ENCODE measurements around the gene FOXO3. TPM values are rescaled to one million over a fixed set of nuclear protein-coding genes. Genes with fewer than 3 reads are reported as not detected.
"Not testable (repeated sequence)": the region's sequence is repeated elsewhere in the genome, so short reads cannot be mapped to it uniquely, and the experiment has no call there.

The FOXO3 gene
- total and polyA plus RNA-seq, 3 experiments from 2014 or later: 14.1 to 31.1 (median 15.0) TPM

DNA sequence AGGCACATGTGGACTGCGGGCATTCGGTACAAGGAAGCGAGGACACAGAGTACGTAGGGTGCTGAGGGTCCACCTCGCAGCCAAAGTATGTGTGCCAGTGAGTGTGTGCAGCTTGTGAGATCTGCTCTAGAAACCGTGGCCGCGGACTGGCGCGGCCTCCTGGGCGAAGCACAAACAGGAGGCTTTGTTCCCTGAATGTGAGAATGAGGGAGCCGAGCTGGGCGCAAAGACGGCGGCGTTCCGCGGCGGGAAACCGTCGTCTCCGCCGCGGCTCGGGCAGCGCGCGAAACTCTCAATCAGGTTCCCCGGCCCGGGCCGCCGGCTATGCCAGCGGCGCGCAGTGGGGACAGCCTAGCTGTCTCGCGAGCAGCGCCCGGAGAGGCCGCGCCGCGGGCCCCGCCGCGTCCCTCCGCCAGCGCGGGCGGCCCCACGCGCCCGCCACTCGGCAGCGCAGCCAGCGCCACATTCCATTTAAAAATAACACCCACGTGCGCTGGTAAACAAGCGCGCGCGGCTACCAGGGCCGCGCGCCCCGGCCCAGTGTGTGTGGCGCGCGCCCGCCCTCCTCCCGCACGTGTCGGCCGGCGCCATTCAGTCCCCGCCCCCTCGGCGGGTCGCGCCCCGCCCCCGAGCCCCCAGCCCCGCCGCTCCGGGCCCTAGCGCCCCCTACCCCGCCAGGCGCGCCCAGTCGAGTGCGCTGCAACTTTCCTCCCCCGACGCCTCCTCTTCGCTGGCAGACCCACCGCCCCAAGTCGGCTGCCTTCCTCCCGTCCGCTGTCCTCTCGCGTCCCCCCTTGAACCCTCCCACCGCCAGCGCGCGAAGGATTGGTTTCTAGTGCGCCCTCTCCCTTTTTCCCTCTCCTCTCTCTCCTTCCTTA is 3.0 kb upstream of the FOXO3 start:
- peaks cover 4 to 7% of the 10 kb centered on the region in 2 donors for H3K27me3 Mint-ChIP-seq
- peak overlapping the region; percentile 96 to 100 (median 98) for H3K4me3 Mint-ChIP-seq
- peaks cover 13 to 20% (median 14%) of the 10 kb centered on the region in 3 donors for H3K4me1 Mint-ChIP-seq
- ChIA-PET POLR2A (interaction anchor here (0.9 to 3.8 kb wide), 8 partner anchors 240 to 1098 kb away, joined by 3 to 48 read pairs (median 4); partner anchors contain the start of genes ARMC2, CD164, CEP57L1 and PDSS2), CTCF (interaction anchor here (0.9 to 2.8 kb wide), 12 partner anchors 15 to 536 kb away, joined by 3 to 17 read pairs (median 4); partner anchors contain the start of genes ARMC2 and SESN1)
- peaks cover 0 to 23% (median 2%) of the 10 kb centered on the region in 3 donors for H3K36me3 Mint-ChIP-seq
- Histone ChIP-seq H3K27me3 (ENCODE audit: insufficient read depth, low read length, poor library complexity, severe bottlenecking) (no peaks in the 10 kb centered on the region), H3K4me3 (ENCODE audit: low read length) (peak overlapping the region; percentile 89), H3K9me3 (ENCODE audit: low read length) (no peaks in the 10 kb centered on the region), H3K27ac (ENCODE audit: low read depth, low read length) (peak overlapping the region; percentile 99), H3K36me3 (ENCODE audit: insufficient read depth, low read length) (no peaks in the 10 kb centered on the region), H3K4me1 (ENCODE audit: insufficient read depth, low read length) (peaks cover 19% of the 10 kb centered on the region)
- peak; percentile 79 to 90 (median 81) for DNase-seq
- H3K9me3 Mint-ChIP-seq: no peaks in the 10 kb centered on the region
- peak overlapping the region; percentile 98 to 100 (median 99) for H3K27ac Mint-ChIP-seq

DNA sequence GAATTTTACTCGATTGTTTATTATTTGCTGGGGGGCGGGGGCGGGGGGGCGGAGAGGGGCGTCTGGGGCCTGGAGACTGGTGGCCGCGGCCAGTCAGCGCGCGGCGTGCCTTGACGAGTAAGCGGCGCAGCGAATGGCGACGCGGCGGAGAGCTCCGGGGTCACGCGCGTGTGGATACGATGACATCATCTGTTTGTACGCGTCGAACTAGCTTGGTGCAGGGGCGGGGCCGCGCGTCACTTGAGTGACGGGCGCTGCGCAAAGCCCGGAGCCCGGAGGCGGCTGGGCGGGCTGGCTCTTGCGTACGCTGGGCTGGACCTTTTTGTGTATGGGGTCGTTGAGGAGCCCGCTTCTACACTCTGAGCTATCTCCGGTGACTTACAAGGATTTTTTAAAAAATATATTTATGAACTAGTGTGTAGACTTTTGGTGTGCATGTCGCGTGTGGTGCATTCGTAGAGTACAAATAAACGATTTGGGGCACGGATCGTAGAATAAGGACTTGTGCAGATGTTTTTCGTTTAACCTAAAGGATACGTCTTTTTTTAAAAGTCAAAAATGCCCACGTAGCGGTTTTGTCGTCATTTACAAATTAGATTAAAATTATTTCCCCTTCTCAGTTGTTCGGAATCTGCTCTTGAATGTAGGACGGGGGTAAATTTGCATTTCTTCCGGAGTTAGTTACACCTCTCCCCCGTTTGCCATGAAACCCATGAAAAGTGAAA is 2.2 kb upstream of the FOXO3 start:
- POLR2A ChIA-PET: interaction anchor here (0.6 to 3.8 kb wide), 13 partner anchors 24 to 1099 kb away, joined by 3 to 48 read pairs (median 4); partner anchors contain the start of genes ARMC2, CD164, CEP57L1 and PDSS2
- Mint-ChIP-seq H3K4me1 (peaks cover 21 to 27% (median 21%) of the 10 kb centered on the region in 3 donors), H3K36me3 (peaks cover 0 to 25% (median 3%) of the 10 kb centered on the region in 3 donors), H3K27ac (peak overlapping the region; percentile 98 to 100 (median 99)), H3K4me3 (peak overlapping the region; percentile 96 to 100 (median 98)), H3K27me3 (peaks cover 2 to 8% of the 10 kb centered on the region in 2 donors), H3K9me3 (no peaks in the 10 kb centered on the region)
- CTCF ChIA-PET: interaction anchor here (0.9 to 2.8 kb wide), 10 partner anchors 16 to 535 kb away, joined by 3 to 17 read pairs (median 4); partner anchors contain the start of genes ARMC2 and SESN1
- Histone ChIP-seq H3K9me3 (ENCODE audit: low read length) (no peaks in the 10 kb centered on the region), H3K4me3 (ENCODE audit: low read length) (peak overlapping the region; percentile 80), H3K4me1 (ENCODE audit: insufficient read depth, low read length) (peaks cover 26% of the 10 kb centered on the region), H3K27ac (ENCODE audit: low read depth, low read length) (peak overlapping the region; percentile 99), H3K27me3 (ENCODE audit: insufficient read depth, low read length, poor library complexity, severe bottlenecking) (no peaks in the 10 kb centered on the region), H3K36me3 (ENCODE audit: insufficient read depth, low read length) (no peaks in the 10 kb centered on the region)
- peak; percentile 95 to 99 (median 97) for DNase-seq

DNA sequence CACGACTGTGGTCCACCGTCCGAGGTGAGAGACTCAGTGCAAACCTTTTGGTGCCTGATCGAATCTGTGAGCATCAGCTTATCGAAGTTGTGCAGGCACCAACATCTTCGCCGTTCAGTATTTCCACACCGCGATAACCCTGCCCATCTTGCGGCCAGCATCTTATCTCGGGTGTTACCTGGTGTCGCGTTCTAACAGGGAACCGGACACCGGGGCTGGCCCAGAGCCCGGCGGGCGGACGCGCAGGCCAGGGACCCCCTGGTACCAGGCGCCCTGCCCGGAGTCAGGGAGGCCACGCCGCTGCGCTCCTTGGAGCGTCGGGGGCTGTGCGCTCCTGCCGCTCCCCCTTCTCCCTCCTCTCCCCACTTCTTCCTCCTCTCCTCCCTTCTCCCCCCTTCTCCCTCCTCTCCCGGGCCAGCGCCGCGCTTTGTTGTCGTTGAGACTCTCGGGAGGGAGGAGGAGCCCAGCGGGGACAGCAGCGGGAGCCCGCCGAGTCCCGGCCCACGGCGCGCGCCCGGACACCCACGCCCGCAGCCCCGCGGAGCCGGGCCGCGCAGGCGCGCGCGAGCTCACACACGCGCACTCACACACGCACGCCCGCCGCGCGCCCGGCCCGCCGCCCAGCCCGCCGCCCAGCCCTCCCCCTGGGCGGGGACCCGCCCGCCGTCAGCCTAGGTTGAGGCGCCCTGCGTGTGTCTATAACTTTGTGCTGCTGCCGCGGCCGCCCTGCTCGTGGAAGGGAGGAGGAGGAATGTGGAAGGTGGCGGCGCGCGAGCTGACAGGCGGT is 1.4 kb upstream of the FOXO3 start:
- Histone ChIP-seq H3K27ac (ENCODE audit: low read depth, low read length) (peak overlapping the region; percentile 99), H3K27me3 (ENCODE audit: insufficient read depth, low read length, poor library complexity, severe bottlenecking) (no peaks in the 10 kb centered on the region), H3K4me3 (ENCODE audit: low read length) (peak overlapping the region; percentile 88), H3K36me3 (ENCODE audit: insufficient read depth, low read length) (no peaks in the 10 kb centered on the region), H3K9me3 (ENCODE audit: low read length) (no peaks in the 10 kb centered on the region), H3K4me1 (ENCODE audit: insufficient read depth, low read length) (peaks cover 32% of the 10 kb centered on the region)
- ChIA-PET CTCF (interaction anchor here (1.2 to 2.8 kb wide), 6 partner anchors 16 to 535 kb away, joined by 3 to 17 read pairs (median 6); partner anchors contain the start of gene SESN1), POLR2A (interaction anchor here (0.6 to 3.8 kb wide), 16 partner anchors 23 to 1100 kb away, joined by 3 to 48 read pairs (median 4); partner anchors contain the start of genes ARMC2, CD164, CEP57L1 and PDSS2)
- peak overlapping the region; percentile 96 to 100 (median 98) for H3K4me3 Mint-ChIP-seq
- no peaks in the 10 kb centered on the region for H3K9me3 Mint-ChIP-seq
- H3K27me3 Mint-ChIP-seq: peaks cover 0 to 8% of the 10 kb centered on the region in 2 donors
- DNase-seq: peak; percentile 83 to 95 (median 90)
- peak overlapping the region; percentile 98 to 100 (median 99) for H3K27ac Mint-ChIP-seq
- peaks cover 0 to 25% (median 3%) of the 10 kb centered on the region in 3 donors for H3K36me3 Mint-ChIP-seq
- H3K4me1 Mint-ChIP-seq: peaks cover 27 to 34% (median 29%) of the 10 kb centered on the region in 3 donors

DNA sequence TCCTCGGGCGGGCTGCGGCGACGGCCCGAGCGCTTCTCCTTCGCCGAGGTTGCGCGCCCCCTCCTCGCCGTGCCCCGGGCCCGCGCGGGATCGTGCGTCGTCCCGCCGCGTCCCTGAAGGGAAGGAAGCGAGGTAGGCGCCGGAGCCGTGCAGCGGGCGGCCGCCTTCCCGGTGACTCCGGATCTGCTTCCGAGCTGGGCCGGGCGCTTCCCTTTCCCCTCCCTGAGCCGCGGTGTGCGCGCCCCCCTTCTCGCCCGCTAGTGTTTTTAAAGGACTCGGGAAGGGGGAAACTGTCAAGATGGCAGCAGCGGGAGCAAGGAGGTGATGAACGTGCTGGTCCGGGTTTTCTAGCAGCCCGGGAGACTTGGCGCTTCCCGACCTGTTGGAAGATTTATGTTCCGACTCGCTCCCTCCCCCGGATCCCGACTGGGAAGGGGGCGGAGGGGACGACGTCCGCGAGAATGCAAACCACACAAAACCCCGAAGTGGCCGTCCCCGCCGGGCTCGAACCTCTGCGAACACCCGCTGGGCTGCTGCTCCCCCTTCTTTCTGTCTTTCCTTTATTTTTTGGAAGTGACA is 744 bp upstream of the FOXO3 start:
- H3K27me3 Mint-ChIP-seq: peaks cover 0 to 8% of the 10 kb centered on the region in 2 donors
- H3K36me3 Mint-ChIP-seq: peaks cover 0 to 25% (median 3%) of the 10 kb centered on the region in 3 donors
- no peaks in the 10 kb centered on the region for H3K36me3 ChIP-seq (ENCODE audit: insufficient read depth, low read length)
- CTCF ChIA-PET: interaction anchor here (1.0 to 2.8 kb wide), 4 partner anchors 18 to 515 kb away, joined by 3 to 17 read pairs (median 4); no protein-coding TSS in a partner anchor
- POLR2A ChIA-PET: interaction anchor here (0.6 to 3.8 kb wide), 10 partner anchors 299 to 822 kb away, joined by 3 to 48 read pairs (median 4); partner anchors contain the start of genes CD164, CEP57L1, SESN1 and SNX3
- H3K4me1 ChIP-seq (ENCODE audit: insufficient read depth, low read length): peaks cover 39% of the 10 kb centered on the region
- H3K9me3 Mint-ChIP-seq: no peaks in the 10 kb centered on the region
- peak overlapping the region; percentile 88 to 100 (median 95) for H3K27ac Mint-ChIP-seq
- H3K9me3 ChIP-seq (ENCODE audit: low read length): no peaks in the 10 kb centered on the region
- H3K4me3 Mint-ChIP-seq: peak overlapping the region; percentile 92 to 100 (median 98)
- peak overlapping the region; percentile 99 for H3K27ac ChIP-seq (ENCODE audit: low read depth, low read length)
- DNase-seq: peak in 2 of 5 donors; percentile 5 to 40
- peaks cover 33 to 41% (median 35%) of the 10 kb centered on the region in 3 donors for H3K4me1 Mint-ChIP-seq
- H3K27me3 ChIP-seq (ENCODE audit: insufficient read depth, low read length, poor library complexity, severe bottlenecking): no peaks in the 10 kb centered on the region
- H3K4me3 ChIP-seq (ENCODE audit: low read length): peak overlapping the region; percentile 88

DNA sequence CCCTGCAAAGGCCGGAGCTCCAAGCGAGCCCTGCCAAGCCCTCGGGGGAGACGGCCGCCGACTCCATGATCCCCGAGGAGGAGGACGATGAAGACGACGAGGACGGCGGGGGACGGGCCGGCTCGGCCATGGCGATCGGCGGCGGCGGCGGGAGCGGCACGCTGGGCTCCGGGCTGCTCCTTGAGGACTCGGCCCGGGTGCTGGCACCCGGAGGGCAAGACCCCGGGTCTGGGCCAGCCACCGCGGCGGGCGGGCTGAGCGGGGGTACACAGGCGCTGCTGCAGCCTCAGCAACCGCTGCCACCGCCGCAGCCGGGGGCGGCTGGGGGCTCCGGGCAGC is 561 bp downstream of the FOXO3 start:
- H3K27ac ChIP-seq (ENCODE audit: low read depth, low read length); H3K9me3 ChIP-seq (ENCODE audit: low read length); H3K36me3 ChIP-seq (ENCODE audit: insufficient read depth, low read length); H3K27me3 Mint-ChIP-seq; H3K9me3 Mint-ChIP-seq; H3K4me3 ChIP-seq (ENCODE audit: low read length); H3K27ac Mint-ChIP-seq; H3K27me3 ChIP-seq (ENCODE audit: insufficient read depth, low read length, poor library complexity, severe bottlenecking): not testable (repeated sequence)
- POLR2A ChIA-PET: interaction anchor here (1.3 kb wide), 1 partner anchor 450 kb away, joined by 3 read pairs; no protein-coding TSS in a partner anchor
- Mint-ChIP-seq H3K4me1 (peaks cover 46 to 54% (median 49%) of the 10 kb centered on the region in 3 donors), H3K36me3 (peaks cover 0 to 31% (median 3%) of the 10 kb centered on the region in 3 donors), H3K4me3 (peak overlapping the region in 1 of 7 donors; percentile 75)
- DNase-seq: peak in 1 of 5 donors; percentile 19
- peaks cover 52% of the 10 kb centered on the region for H3K4me1 ChIP-seq (ENCODE audit: insufficient read depth, low read length)
- CTCF ChIA-PET: interaction anchor here (0.8 kb wide), 1 partner anchor 305 kb away, joined by 3 read pairs; no protein-coding TSS in a partner anchor

DNA sequence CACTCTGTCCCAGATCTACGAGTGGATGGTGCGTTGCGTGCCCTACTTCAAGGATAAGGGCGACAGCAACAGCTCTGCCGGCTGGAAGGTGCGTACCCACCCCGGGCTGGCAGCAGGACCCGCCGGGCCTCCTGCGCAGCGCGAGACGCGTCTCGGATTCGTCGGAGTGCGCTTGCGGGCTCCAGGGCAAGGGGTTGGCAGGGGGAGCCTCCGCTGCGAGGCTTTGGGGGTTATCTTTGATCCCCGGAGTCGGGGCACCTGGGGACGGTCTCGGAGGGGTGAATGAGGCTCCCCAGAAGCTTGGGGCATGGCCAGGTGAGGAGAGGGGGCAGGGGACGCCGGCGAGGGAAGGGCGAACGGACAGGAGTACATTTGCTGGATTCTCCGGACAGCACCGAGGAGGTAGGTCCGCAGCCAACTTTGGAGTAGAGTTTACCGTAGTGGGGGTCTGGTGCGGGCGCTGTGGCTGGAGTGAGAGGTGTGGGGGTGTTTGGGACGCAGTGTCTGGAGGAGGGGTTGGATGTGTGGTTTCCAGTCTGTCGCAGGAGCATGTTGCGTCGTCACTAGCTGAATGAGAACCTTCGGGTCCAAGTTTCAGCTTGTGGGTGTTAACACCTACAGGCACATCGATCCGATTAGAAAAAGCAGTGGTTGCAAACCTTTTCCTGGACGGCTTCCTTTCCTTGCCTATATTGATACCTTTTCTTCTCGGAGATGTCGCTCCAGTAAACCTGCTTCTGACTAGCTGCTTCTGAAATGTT is 1.2 kb downstream of the FOXO3 start:
- DNase-seq: peak in 1 of 5 donors; percentile 60
- H3K4me1 Mint-ChIP-seq: peaks cover 51 to 59% (median 55%) of the 10 kb centered on the region in 3 donors
- H3K4me1 ChIP-seq (ENCODE audit: insufficient read depth, low read length): peaks cover 57% of the 10 kb centered on the region
- H3K27me3 Mint-ChIP-seq: peaks cover 0 to 8% of the 10 kb centered on the region in 2 donors
- no peak overlapping the region for H3K27ac ChIP-seq (ENCODE audit: low read depth, low read length)
- peak overlapping the region; percentile 43 to 94 (median 76) for H3K27ac Mint-ChIP-seq
- POLR2A ChIA-PET: interaction anchor here (1.3 kb wide), 1 partner anchor 449 kb away, joined by 3 read pairs; no protein-coding TSS in a partner anchor
- no peaks in the 10 kb centered on the region for H3K36me3 ChIP-seq (ENCODE audit: insufficient read depth, low read length)
- no peaks in the 10 kb centered on the region for H3K9me3 ChIP-seq (ENCODE audit: low read length)
- peak overlapping the region; percentile 77 to 90 (median 86) for H3K4me3 Mint-ChIP-seq
- no peaks in the 10 kb centered on the region for H3K9me3 Mint-ChIP-seq
- peaks cover 0 to 34% (median 3%) of the 10 kb centered on the region in 3 donors for H3K36me3 Mint-ChIP-seq
- CTCF ChIA-PET: interaction anchor here (0.8 kb wide), 1 partner anchor 304 kb away, joined by 3 read pairs; no protein-coding TSS in a partner anchor
- H3K27me3 ChIP-seq (ENCODE audit: insufficient read depth, low read length, poor library complexity, severe bottlenecking): no peaks in the 10 kb centered on the region
- H3K4me3 ChIP-seq (ENCODE audit: low read length): no peak overlapping the region

Measured in CD8-positive, alpha-beta memory T cell (primary cell).